ENCODE data around the gene CFTR.

DNA sequence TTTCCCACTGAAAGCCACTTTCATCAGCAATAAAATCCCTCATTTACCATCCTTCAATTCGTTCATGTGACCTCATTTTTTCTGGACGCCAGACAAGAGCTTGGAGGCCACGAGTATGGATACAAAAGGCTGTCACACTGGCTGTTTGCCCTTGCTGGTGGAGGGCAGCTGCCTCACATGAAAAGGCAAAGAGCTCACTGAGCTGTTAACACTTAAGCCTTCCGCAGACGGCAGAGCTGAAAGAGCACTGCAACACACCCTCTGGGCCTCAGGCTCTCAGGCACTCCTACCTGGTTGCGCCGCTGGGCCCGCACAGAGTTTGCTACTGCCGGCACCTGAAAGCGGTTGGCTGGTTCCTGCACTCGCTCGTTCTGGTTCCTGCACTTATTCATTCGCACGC is 193.5 kb downstream of the CFTR start:
- TF ChIP-seq, protein P1, sequence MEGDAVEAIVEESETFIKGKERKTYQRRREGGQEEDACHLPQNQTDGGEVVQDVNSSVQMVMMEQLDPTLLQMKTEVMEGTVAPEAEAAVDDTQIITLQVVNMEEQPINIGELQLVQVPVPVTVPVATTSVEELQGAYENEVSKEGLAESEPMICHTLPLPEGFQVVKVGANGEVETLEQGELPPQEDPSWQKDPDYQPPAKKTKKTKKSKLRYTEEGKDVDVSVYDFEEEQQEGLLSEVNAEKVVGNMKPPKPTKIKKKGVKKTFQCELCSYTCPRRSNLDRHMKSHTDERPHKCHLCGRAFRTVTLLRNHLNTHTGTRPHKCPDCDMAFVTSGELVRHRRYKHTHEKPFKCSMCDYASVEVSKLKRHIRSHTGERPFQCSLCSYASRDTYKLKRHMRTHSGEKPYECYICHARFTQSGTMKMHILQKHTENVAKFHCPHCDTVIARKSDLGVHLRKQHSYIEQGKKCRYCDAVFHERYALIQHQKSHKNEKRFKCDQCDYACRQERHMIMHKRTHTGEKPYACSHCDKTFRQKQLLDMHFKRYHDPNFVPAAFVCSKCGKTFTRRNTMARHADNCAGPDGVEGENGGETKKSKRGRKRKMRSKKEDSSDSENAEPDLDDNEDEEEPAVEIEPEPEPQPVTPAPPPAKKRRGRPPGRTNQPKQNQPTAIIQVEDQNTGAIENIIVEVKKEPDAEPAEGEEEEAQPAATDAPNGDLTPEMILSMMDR (IDR thresholded peaks at IDR 0.05): no peak
- no peak for TF ChIP-seq EP300 (IDR thresholded peaks at IDR 0.05)

Data from ovary (tissue), 3 donors.